Psoas muscle (tissue), 8 donors: Measurements from ENCODE around the gene SMARCA2. TPM values are rescaled to one million over a fixed set of nuclear protein-coding genes. Genes with fewer than 3 reads are reported as not detected.

Experiments used
- ATAC-seq, 4 donors: fragments of 200-7000 bp; cut with Tn5 transposase; one replicate each; pipeline ENCODE4 v1.9.1; 2020; ENCODE audit warnings: moderate library complexity in 3 of 4, mild to moderate bottlenecking in 2 of 4
- DNase-seq, 2 donors: peaks; one replicate each; pipeline ENCODE4 v3.0.0-alpha.2; 2020
- H3K27ac ChIP-seq: fragments of 200-600 bp; one replicate; pipeline ENCODE4 v1.8.0; 2022
- H3K27me3 ChIP-seq, 3 donors: fragments of 200-600 bp in 1 of 3; one replicate each; pipeline versions ENCODE4 v1.6.1 to v1.8.0; 2013 to 2022; ENCODE audit warnings: low read length in 2 of 3, mild to moderate bottlenecking in 2 of 3, moderate library complexity in 1 of 3; ENCODE audit not compliant: insufficient read depth in 3 of 3
- H3K36me3 ChIP-seq, 2 donors: fragments of 200-600 bp in 1 of 2; one replicate each; pipeline versions ENCODE4 v1.6.1 to v1.8.0; 2013 to 2022; ENCODE audit warnings: low read depth in 1 of 2, mild to moderate bottlenecking in 1 of 2, moderate library complexity in 1 of 2; ENCODE audit not compliant: insufficient read depth in 1 of 2
- H3K4me1 ChIP-seq: fragments of 200-600 bp; one replicate; pipeline ENCODE4 v1.8.0; 2022
- H3K4me3 ChIP-seq: fragments of 200-600 bp; one replicate; pipeline ENCODE4 v1.8.0; 2022; ENCODE audit warnings: mild to moderate bottlenecking
- H3K9me3 ChIP-seq: fragments of 200-600 bp; one replicate; pipeline ENCODE4 v1.8.0; 2022
- WGBS, 3 donors: extraction: QIAGEN DNeasy Blood & Tissue Kit; methylation state at CpG; one replicate each; pipeline versions ENCODE4 v1.1.6 to v1.1.7; 2013; 5-methylcytosine and 5-hydroxymethylcytosine counted together
- intact Hi-C, 2 donors: fragments of 100-400 bp; cut with DNase I; formaldehyde crosslinking; loops; one replicate each; pipeline versions ENCODE4 v1.11.0 to v1.14.2; 2022
- polyA plus RNA-seq, 3 donors: library from polyadenylated mRNA; stranded (reverse); fragments of 200-250 nt; gene quantifications; one replicate each; pipeline ENCODE4 v1.2.3, GENCODE V29; 2013
- total RNA-seq, 4 donors: library from RNA; stranded (reverse); fragmentation: NEBNext Ultra II Directional in 2 of 4; extraction: Animal tissue kit (Norgen Biotek cat#: 25700) in 2 of 4; gene quantifications; one replicate each; pipeline versions ENCODE4 v1.2.1 to v1.2.4, GENCODE V29; 2021 to 2023
- TF ChIP-seq, protein P1 (sequence below): fragments of 200-600 bp; IDR thresholded peaks from one replicate; pipeline ENCODE4 v1.8.0; 2022; ENCODE audit warnings: antibody characterized with exemption
- donor health status: healthy with polysubstance abuse.
- donor health status: DM: no; HTN: no; CAD: no; lungs with moderate emphysema.
- donor health status: Bipolar disorder and iron deficiency.
- donor health status: healthy.
- donor health status: DM: yes; HTN: yes; CAD: no.
- donor health status: DM: no; HTN: no; CAD: no.
- donor health status: DM: no; HTN: no; CAD: no.
- donor health status: DM: yes; HTN: yes; CAD: no.

The SMARCA2 gene
- total and polyA plus RNA-seq, 7 donors, result 13.8 to 97.2 (median 64.6) TPM

DNA sequence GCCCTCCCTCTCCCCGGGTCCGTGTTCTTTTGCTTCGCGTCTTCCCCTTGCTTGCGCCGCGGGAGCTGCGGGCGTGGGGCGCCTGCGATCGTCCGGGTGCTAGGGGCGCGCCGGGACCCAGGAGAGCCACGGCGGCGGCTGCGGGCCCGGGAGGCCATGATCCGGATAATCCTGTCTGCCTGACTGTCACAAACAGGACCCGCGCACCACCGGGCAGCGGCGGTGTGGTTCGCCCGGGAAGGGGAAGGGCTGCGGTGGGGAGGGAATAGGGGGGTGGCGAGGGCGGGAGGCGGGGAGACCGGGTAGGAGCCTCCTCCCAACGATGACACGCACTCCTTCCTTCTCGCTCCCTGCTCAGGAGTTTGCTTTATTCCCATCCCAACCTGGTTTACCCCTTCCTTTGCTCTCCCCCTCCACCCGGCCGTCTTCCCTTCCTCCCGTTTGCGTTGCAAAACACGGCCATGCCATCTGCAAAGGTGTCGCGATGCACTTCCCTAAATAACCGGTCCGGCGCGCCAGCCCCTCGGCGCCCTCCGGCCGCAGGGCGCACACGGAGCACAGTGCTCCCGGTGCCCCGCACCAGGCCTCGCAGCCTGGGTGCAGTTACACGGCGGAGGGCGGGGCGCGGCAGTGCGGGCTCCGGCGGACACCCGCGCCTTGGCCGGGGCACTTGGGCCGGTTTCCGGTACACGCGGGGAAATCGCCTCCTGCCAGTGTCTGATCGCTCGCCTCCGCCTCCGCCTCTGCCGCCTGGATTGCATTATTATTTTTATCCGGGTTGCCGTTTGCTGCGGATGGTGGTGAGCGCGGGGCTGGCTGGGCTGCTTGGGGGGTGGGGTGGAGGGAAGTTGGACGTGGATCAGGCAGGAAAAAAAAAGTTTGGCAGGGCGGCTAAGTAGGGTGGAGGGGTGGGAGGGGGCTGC, 1.5 kb downstream of the SMARCA2 start:
- peaks cover 42% of the 10 kb centered on the region for H3K4me1 ChIP-seq

DNA sequence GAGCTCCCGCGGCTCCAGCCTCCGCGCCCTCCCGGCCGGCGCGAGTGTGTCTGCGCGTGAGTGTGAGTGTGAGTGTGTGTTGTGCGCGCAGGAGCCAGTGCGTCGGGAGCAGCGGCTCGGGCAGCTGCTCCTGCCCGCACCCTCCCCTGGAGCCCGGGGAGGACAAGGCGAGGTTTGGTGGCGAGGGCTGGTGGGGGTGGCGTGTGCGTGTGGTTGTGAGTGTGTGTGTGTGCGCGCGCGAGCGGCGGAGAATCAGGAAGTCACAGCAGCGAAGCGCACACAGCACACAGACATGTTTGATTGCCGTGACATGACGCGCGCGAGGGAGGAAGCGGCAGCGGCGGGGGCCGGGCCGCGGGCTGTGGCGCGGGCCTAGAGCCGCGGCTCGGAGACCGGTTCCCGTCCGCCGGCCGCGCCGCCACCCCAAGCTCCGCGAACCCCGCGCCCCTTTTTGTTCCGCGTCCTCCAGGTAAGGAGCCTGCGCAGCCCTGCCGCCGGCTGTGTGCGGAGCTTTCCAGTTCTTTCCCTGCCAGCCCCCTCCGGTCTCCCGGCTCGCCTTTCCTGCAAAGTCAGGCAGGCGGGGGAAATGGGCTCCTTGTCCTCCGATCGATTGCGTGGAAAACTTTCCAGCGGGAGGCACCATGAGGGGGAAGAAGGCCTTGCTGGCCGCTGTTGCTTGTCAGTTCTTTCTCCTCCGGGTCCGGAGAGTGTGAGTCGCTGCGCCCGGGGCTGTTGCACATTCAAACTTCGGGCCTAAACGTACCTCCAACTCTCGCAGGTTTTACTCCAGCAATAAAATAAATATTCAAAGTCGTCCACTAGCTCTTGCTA, 2.4 kb downstream of the SMARCA2 start:
- TF ChIP-seq, protein P1, sequence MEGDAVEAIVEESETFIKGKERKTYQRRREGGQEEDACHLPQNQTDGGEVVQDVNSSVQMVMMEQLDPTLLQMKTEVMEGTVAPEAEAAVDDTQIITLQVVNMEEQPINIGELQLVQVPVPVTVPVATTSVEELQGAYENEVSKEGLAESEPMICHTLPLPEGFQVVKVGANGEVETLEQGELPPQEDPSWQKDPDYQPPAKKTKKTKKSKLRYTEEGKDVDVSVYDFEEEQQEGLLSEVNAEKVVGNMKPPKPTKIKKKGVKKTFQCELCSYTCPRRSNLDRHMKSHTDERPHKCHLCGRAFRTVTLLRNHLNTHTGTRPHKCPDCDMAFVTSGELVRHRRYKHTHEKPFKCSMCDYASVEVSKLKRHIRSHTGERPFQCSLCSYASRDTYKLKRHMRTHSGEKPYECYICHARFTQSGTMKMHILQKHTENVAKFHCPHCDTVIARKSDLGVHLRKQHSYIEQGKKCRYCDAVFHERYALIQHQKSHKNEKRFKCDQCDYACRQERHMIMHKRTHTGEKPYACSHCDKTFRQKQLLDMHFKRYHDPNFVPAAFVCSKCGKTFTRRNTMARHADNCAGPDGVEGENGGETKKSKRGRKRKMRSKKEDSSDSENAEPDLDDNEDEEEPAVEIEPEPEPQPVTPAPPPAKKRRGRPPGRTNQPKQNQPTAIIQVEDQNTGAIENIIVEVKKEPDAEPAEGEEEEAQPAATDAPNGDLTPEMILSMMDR, result no peak
- 0% methylated on average over 64 to 81 of the region's 81 CpGs for WGBS, 3 donors
- H3K27me3 ChIP-seq, result no peaks in the 10 kb centered on the region
- DNase-seq (peak; percentile 83 to 89), ATAC-seq (peak; percentile 28 to 38 (median 38))
- H3K27ac ChIP-seq, result peak overlapping the region; percentile 99
- H3K36me3 ChIP-seq, result no peaks in the 10 kb centered on the region
- peak overlapping the region; percentile 95 for H3K4me3 ChIP-seq
- H3K9me3 ChIP-seq, result no peaks in the 10 kb centered on the region
- H3K4me1 ChIP-seq, result peaks cover 51% of the 10 kb centered on the region
- intact Hi-C loops, result loop anchor here in 1 of 2 donors (5.0 to 10.0 kb wide), 4 partner anchors 67 to 973 kb away; partner anchors contain the start of gene PUM3

More for the DNA sequence above, 1.5 kb downstream of the SMARCA2 start:
- peak; percentile 42 to 55 (median 50) for ATAC-seq
- H3K27me3 ChIP-seq, result no peaks in the 10 kb centered on the region
- H3K4me3 ChIP-seq, result peak overlapping the region; percentile 95
- H3K36me3 ChIP-seq, result no peaks in the 10 kb centered on the region
- TF ChIP-seq, protein P1, result no peak
- H3K27ac ChIP-seq, result peak overlapping the region; percentile 99
- intact Hi-C loops, result loop anchor here in 1 of 2 donors (5.0 to 10.0 kb wide), 4 partner anchors 68 to 972 kb away; partner anchors contain the start of gene PUM3
- 0% methylated on average over 70 to 85 of the region's 85 CpGs for WGBS, 3 donors
- DNase-seq, result peak; percentile 83 to 88
- H3K9me3 ChIP-seq, result no peaks in the 10 kb centered on the region

DNA sequence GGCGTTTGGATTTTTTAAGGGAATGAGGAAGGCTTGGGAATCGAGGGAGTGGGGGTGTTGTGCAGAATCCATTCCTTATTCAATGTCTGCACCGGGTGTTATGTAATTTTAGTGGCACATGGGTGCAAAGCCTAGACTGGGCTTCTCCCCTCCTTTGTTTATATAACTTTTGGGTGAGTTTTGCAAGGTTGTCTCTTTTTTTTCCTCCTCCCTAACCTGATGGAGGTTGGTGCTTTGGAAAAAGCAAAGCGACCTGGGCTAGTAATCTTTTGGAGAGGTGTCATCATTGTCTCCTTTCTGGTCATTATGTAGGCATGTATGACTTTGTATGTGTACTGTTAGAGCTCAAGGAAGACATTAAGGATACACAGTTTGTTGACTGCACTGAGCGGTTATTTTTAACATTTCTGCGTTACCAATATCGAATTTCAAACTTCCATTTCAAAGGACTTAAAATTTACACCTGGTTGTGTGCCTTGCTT, 3.1 kb downstream of the SMARCA2 start:
- Histone ChIP-seq H3K27me3 (no peaks in the 10 kb centered on the region), H3K9me3 (no peaks in the 10 kb centered on the region), H3K36me3 (no peaks in the 10 kb centered on the region), H3K4me3 (peak overlapping the region; percentile 95), H3K27ac (peak overlapping the region; percentile 99), H3K4me1 (peaks cover 57% of the 10 kb centered on the region)
- WGBS, 3 donors, result 1 to 3% (median 2%) methylated on average over 7 of the region's 7 CpGs
- ATAC-seq (no peak), DNase-seq (no peak)
- TF ChIP-seq, protein P1, result no peak
- intact Hi-C loops, result loop anchor here in 1 of 2 donors (5.0 to 10.0 kb wide), 4 partner anchors 67 to 973 kb away; partner anchors contain the start of gene PUM3

DNA sequence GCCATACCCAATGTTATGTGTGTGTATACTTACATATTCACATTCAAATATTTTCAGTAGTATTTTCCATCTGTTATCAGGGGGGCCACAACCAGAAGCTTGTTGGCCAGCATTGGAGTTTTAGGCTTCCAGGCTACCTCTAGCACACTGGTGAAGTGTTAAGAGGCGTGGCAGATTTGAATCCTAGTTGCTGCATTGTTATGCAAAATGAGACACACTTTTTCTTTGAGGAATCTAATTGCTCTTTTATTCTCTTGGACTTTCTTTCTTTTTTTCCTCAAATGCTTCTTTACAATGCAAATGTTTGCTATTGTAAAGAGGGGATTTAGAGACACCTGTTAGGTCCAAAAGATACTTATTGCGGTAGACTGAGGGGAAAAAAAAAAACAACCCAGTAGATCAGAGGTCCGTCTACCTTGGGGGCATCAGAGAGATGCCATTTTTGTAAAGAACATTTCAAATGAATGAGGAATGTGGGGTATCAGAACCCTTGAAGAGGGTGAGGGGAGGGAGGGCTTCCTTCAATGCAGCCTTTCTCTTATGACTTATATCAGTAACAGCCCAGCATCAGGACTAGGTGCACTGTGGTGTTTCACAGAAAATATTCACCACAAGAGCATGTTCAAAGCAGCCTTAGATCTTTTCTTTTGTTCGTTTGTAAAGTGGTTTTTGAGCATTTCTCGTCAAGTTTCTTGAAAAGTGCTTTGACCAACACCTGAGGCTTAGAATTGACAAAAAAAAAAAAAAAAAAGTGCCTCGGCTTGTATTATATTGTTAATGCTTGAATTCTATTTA, 3.8 kb downstream of the SMARCA2 start:
- peak overlapping the region; percentile 95 for H3K4me3 ChIP-seq
- 25 to 41% (median 26%) methylated on average over 6 of the region's 6 CpGs for WGBS, 3 donors
- ATAC-seq (no peak), DNase-seq (no peak)
- no peaks in the 10 kb centered on the region for H3K9me3 ChIP-seq
- intact Hi-C loops, result loop anchor here in 1 of 2 donors (5.0 to 10.0 kb wide), 4 partner anchors 66 to 974 kb away; partner anchors contain the start of gene PUM3
- H3K27ac ChIP-seq, result peak overlapping the region; percentile 99
- TF ChIP-seq, protein P1, result no peak
- H3K4me1 ChIP-seq, result peaks cover 57% of the 10 kb centered on the region
- no peaks in the 10 kb centered on the region for H3K27me3 ChIP-seq
- no peaks in the 10 kb centered on the region for H3K36me3 ChIP-seq
